ENCODE results near the gene SYT9. TPM values are rescaled to one million over a fixed set of nuclear protein-coding genes. Genes with fewer than 3 reads are reported as not detected.

The SYT9 gene
- polyA plus RNA-seq, 3 donors: not detected

DNA sequence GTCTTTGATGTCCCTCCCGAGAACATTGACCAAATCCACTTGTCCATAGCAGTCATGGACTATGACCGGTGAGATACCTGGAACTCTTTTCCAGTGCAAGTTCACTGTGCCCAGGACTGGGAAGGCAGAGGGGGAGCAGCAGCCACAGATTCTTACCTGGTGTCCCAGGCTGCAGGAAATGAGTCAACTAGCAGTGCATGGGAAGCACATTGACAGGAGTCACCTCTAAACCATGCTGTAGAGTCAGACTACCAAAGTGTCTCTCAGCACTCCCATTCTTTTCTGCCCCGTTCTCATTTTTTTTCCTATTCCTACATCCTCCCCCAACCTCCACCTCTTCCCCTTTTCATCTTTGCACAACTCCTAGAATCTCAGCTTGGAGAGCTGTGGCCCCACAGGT, 166.4 kb downstream of the SYT9 start:
- H3K9me3 ChIP-seq (replicated peaks in 1 of 2; ENCODE audit: control insufficient read depth in 1 of 2, insufficient read depth in 1 of 2, low read length in 2 of 2): no peaks in the 10 kb centered on the region
- Mint-ChIP-seq H3K36me3 (no peaks in the 10 kb centered on the region), H3K4me1 (peaks cover 2% of the 10 kb centered on the region), H3K27me3 (ENCODE audit: low read depth in 3 of 3) (peaks cover 2 to 4% (median 2%) of the 10 kb centered on the region in 3 donors), H3K9me3 (peaks cover 0 to 2% (median 0%) of the 10 kb centered on the region in 7 donors), H3K27ac (no peak overlapping the region), H3K4me3 (no peak overlapping the region)
- no peak overlapping the region for H3K4me2 ChIP-seq (replicated peaks; ENCODE audit: extremely low read depth, low read length, poor library complexity, severe bottlenecking)
- H4K20me1 ChIP-seq (ENCODE audit: insufficient read depth, low read length): no peaks in the 10 kb centered on the region
- TF ChIP-seq, protein P1, sequence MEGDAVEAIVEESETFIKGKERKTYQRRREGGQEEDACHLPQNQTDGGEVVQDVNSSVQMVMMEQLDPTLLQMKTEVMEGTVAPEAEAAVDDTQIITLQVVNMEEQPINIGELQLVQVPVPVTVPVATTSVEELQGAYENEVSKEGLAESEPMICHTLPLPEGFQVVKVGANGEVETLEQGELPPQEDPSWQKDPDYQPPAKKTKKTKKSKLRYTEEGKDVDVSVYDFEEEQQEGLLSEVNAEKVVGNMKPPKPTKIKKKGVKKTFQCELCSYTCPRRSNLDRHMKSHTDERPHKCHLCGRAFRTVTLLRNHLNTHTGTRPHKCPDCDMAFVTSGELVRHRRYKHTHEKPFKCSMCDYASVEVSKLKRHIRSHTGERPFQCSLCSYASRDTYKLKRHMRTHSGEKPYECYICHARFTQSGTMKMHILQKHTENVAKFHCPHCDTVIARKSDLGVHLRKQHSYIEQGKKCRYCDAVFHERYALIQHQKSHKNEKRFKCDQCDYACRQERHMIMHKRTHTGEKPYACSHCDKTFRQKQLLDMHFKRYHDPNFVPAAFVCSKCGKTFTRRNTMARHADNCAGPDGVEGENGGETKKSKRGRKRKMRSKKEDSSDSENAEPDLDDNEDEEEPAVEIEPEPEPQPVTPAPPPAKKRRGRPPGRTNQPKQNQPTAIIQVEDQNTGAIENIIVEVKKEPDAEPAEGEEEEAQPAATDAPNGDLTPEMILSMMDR (IDR thresholded peaks at IDR 0.05): no peak
- no peaks in the 10 kb centered on the region for H3K36me3 ChIP-seq (replicated peaks in 1 of 2; ENCODE audit: control insufficient read depth in 1 of 2, insufficient read depth in 2 of 2, low read length in 2 of 2)
- H3K4me3 ChIP-seq (replicated peaks in 1 of 3; ENCODE audit: low read depth in 2 of 3, low read length in 3 of 3): no peak overlapping the region
- no peaks in the 10 kb centered on the region for H3K27me3 ChIP-seq (ENCODE audit: control insufficient read depth in 2 of 2, insufficient read depth in 2 of 2, low read length in 2 of 2)
- no peaks in the 10 kb centered on the region for H3K4me1 ChIP-seq (ENCODE audit: control insufficient read depth in 1 of 2, insufficient read depth in 2 of 2, low read length in 2 of 2)
- 79% methylated on average over 3 of the region's 3 CpGs for WGBS (ENCODE audit: insufficient coverage)
- no peak overlapping the region for H3K9ac ChIP-seq (ENCODE audit: insufficient read depth, low read length, poor library complexity, severe bottlenecking)
- no peak for DNase-seq
- no peak overlapping the region for H2AFZ ChIP-seq (ENCODE audit: insufficient read depth, low read depth, low read length, poor library complexity, severe bottlenecking)
- H3K27ac ChIP-seq (ENCODE audit: low read depth in 1 of 2, low read length in 2 of 2): no peak overlapping the region
- intact Hi-C loops (cut with micrococcal nuclease): no loop called here
- H3K79me2 ChIP-seq (ENCODE audit: insufficient read depth, low read length): no peaks in the 10 kb centered on the region

DNA sequence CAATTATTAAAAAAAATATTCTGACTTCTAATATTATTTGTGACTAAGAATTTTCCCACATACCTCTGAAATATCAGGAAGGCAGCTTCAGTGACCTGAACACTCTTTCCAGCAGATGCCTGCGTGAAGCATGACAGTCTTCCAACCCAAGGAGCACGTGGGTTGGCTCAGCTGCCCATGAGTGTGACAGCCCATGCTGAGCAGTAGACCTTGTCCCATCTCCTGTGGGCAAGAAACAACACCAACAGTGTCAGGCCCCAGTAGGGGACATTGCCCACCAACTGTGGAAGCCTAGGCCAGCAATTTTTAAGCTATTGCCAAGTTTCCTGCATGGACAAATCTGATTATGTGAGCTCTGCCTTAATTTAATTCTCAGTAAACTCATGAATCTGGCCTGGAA, 167.2 kb downstream of the SYT9 start:
- no peak overlapping the region for H3K9ac ChIP-seq (ENCODE audit: insufficient read depth, low read length, poor library complexity, severe bottlenecking)
- peaks cover 0 to 2% (median 0%) of the 10 kb centered on the region in 7 donors for H3K9me3 Mint-ChIP-seq
- H3K4me1 Mint-ChIP-seq: peaks cover 2% of the 10 kb centered on the region
- no peaks in the 10 kb centered on the region for H3K36me3 Mint-ChIP-seq
- WGBS (ENCODE audit: insufficient coverage): 79% methylated on average over 2 of the region's 2 CpGs
- no peak overlapping the region for H3K4me2 ChIP-seq (replicated peaks; ENCODE audit: extremely low read depth, low read length, poor library complexity, severe bottlenecking)
- H3K27ac ChIP-seq (ENCODE audit: low read depth in 1 of 2, low read length in 2 of 2): no peak overlapping the region
- no peaks in the 10 kb centered on the region for H3K4me1 ChIP-seq (ENCODE audit: control insufficient read depth in 1 of 2, insufficient read depth in 2 of 2, low read length in 2 of 2)
- no peak overlapping the region for H3K27ac Mint-ChIP-seq
- no peak overlapping the region for H3K4me3 ChIP-seq (replicated peaks in 1 of 3; ENCODE audit: low read depth in 2 of 3, low read length in 3 of 3)
- H3K36me3 ChIP-seq (replicated peaks in 1 of 2; ENCODE audit: control insufficient read depth in 1 of 2, insufficient read depth in 2 of 2, low read length in 2 of 2): no peaks in the 10 kb centered on the region
- no peaks in the 10 kb centered on the region for H3K79me2 ChIP-seq (ENCODE audit: insufficient read depth, low read length)
- intact Hi-C loops (cut with micrococcal nuclease): no loop called here
- no peaks in the 10 kb centered on the region for H3K27me3 ChIP-seq (ENCODE audit: control insufficient read depth in 2 of 2, insufficient read depth in 2 of 2, low read length in 2 of 2)
- H3K9me3 ChIP-seq (replicated peaks in 1 of 2; ENCODE audit: control insufficient read depth in 1 of 2, insufficient read depth in 1 of 2, low read length in 2 of 2): no peaks in the 10 kb centered on the region
- DNase-seq: no peak
- peaks cover 2 to 4% (median 2%) of the 10 kb centered on the region in 3 donors for H3K27me3 Mint-ChIP-seq (ENCODE audit: low read depth in 3 of 3)
- H2AFZ ChIP-seq (ENCODE audit: insufficient read depth, low read depth, low read length, poor library complexity, severe bottlenecking): no peak overlapping the region
- no peak overlapping the region for H3K4me3 Mint-ChIP-seq
- TF ChIP-seq, protein P1 (IDR thresholded peaks at IDR 0.05): no peak
- H4K20me1 ChIP-seq (ENCODE audit: insufficient read depth, low read length): no peaks in the 10 kb centered on the region
